Kasumi-1 (cell line): ENCODE data around the gene JOSD1.

ENCODE experiments used
- DNase-seq, 2 experiments: peaks; one replicate each; lab custom pipeline; 2025; lab: John Stamatoyannopoulos, UW

Gene JOSD1

GRCh38 chr22:38700789-38701628 is at the start of gene JOSD1:
TSS of gene JOSD1 (minus strand) at chr22:38700943. CDS start at chr22:38699987, 956 bp downstream.
- peak; percentile 72 to 85 for DNase-seq

- DNase-seq: no peak
Measured at GRCh38 chr22:38750104-38750503, 49.4 kb upstream of the JOSD1 start.

DNA sequence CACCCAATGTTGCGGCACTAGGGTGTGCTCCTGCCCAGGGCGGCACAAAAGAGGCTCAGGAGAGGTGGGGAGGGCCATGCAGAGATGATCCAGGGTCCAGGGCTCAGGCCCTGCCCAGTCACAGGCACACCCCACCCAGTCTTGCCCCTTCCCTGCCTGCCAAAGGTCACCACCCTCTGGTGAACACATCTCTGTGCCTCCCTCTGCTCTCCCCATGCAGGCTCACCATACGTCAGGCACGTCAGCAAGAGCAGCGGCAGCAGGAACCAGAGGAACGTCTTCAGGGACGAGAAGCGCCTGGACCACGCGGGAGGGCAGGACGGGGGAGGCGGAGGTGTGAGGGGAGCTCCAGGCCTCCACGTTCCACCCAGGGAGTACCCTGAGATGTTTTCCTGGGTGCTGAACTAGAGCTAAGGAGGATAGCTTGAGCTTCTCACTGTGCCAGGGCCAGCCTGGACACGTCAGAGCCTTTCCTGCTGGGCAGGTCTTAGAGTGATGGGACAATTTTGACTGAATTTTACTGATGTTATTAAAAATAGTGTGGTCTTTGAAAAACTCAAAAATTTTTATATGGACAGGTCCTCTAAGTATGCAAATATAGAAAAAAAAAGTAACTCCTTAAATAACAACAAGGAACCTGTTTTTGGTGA is 47.9 kb upstream of the JOSD1 start:
- DNase-seq: no peak

DNA sequence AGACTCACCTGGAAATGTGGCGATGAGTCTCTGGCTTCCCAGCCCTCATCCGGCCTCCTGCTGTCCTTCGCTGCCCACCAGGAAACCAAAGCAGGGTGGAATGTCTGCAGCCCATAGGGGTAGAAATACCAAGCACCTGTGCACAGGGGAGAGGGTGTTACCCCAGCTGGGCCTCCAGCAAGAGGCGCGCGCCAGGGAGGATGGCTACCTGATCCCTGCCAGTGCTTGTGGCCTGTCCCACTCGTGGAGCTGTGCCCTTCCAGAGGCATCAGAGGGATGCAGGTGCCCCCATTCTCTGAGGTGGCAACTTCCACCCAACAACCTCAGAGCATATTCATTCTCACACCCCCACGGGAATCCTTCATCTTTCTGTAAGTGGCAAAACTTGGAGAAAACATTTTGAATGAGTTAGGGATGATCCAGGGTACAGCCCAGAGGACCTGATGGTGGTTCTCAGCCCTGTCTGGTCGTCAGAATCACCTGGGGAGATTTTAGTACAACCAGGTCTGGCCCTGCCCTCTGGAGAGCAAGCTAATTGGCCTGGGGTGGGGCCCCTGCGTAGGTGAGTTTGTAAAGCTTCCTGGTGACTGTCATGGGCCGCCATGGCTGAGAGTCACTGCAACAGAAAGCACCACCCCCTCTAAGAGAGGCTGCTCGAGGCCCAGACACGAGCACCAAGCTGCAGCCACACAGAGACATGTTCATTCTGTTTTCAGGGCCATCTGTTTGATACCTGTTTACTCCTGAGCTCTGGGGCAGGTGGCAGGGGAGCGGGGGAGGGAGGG is 45.1 kb upstream of the JOSD1 start:
- no peak for DNase-seq

- DNase-seq: no peak
Measured at GRCh38 chr22:38744981-38745380, 44.2 kb upstream of the JOSD1 start.

DNA sequence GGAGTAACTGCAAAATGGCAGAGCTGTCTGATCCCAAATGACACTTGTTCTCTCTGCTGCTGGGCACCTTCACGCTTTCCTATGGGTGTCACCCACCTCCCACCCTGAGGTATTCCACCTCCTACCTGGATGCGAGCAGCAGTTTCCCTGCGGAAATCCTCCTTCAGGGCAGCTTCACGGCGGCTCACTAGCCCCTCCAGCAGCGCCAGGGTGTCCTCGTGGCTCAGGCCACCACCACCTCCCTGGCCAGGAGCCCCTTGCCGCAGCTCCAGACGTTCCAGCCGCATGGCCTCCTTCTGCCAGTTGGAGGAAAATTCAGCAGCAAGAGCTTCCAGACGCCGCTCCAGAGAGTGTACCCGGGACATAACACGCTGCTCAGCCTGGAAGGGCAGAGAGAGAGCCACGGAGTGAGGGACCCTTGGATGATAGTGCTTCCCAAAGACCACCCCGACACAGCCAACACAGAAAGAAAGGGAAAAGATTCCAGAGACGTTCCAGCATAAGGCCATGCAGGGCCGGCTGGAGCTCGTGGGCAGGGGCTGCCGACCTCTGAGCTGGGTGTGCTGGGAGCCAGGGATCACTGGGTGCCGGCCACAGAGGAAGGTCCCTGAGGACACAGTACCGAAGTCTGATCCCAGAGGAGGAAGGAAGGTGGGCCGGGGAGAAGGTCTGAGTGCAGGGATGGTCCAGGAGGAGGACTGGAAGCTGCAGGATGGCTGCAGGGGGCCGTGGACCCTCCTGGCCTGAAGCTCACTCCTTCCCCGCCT is 41.6 kb upstream of the JOSD1 start:
- DNase-seq: no peak

GRCh38 chr22:38741576-38741975 is 40.8 kb upstream of the JOSD1 start:
- DNase-seq: no peak

DNA sequence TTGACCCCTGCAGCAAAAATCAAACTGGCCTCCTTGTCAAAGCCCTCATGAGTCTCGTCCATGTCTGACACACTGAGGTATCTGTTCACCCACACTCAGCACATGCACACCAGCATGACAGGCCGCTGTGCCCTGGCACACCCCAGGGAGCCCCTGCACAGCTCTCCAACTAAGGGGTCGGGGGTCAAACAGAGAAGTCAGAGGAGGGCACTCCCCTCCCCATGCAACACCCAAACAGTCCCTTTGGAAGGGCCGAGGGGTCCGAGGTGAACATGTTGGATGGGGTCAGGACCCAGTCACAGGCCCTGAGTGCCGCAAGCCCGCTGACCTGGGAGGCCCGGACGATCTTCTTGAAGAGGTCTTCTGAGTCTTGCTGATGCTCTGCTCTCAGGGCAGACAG is 40.4 kb upstream of the JOSD1 start:
- no peak for DNase-seq

DNA sequence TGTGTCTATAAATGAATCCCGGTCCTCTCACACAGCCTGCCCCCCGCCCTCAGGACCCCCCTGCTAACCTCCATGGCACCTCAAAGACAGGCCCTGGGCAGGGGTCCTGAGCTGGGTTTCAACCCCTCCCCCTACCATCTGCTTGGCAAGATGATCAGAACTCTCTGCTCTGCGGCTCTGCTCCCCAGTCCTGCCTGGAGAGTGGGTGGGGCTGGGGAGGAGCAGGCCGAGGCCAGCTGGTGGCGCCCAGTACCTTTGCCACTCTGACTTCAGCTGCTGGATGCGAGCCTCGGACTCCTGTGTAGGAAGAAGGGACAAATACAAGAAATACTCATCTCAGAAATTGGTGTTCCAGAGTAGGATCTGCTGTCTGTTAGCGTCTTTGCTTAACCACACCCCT is 40.0 kb upstream of the JOSD1 start:
- no peak for DNase-seq

- DNase-seq: no peak
Measured at GRCh38 chr22:38740116-38740723, 39.5 kb upstream of the JOSD1 start.

DNA sequence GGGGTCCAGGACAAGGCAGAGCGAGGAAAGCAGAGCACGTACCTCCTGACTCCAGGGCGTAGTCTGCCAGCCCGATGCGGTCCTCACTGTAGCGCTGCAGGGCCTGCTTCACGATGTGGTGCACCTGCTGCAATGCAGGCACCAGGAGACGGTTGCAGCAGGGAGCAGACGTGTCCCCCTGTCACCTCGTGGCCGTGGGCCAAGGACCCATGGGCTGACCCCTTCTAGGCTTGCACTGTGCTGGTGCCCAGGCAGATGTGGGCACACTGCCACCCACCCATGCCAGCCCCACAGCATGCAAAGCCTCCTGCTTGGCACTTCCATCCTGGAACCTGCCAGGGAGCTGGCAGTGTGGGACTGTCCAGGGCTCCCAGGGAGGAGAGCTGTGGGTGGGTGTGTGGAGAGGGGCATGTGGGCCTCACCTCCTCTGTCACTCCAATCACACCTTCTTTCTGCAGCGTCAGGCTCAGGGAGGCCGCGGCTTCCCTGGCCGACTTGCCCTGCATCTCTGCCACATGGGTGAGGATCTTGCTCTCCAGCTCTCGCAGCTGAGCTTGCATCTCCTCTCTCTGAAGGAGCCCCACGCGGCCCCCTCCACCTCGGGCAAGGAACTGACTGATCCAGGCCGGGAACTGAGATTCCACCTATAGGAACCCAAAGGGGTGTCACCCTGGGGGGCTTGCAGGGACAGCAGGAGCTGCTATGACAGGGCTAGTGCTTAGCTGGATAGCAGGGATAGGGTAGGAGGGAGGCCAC is 38.7 kb upstream of the JOSD1 start:
- DNase-seq: no peak

- DNase-seq: no peak
Measured at GRCh38 chr22:38738475-38739070, 37.8 kb upstream of the JOSD1 start.

DNA sequence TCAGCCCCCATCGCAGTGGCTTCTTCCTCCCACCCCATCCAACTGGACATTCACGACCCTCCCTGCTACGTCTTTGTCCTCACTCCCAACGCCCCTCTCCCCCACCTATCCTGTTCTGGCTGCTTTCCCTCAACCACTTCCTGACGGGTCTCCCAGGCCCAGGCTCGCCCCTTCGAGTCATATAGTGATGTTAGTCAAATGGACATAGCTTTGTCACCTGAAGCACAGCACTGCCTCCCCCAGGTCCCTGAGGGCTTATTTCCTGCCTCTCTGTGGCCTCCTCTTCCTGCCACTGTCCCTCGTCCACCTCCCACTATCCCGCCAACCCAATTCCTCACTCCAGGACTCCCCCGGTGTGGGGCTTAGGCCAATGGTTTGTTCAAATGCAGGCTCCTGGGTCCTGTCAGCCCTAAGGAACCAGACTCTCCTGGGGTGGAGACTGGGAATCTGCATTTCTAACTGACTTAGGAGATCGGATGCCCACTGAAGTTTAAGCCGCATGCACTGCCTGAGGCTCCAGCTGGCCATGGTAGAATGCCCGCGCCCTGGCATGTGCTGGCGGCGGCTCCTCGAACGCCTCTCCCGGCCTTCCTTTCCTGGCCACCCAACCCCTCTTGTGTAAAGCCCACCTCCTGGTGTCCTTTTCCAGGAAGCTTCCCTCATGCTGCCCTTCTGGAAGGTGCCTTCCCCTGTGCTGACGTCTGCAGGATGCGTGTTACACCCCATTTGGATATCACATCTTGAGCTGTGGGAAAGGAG is 36.7 kb upstream of the JOSD1 start:
- no peak for DNase-seq

DNA sequence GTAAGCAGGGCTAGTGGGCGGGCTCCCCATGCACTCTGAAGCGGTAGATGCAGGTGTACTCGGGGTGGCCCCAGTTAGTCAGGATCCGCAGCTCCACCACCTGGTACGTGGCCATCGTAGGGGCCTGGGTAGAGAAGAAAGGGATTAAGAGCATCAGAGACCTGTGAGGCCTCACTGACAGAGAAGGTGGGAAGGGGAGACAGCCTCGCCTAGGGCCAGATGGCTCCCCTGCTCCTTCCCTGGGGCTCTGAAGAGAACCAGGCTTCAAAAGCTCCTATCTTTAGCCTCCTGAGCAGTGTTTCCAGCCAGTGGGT is 35.5 kb upstream of the JOSD1 start:
- DNase-seq: no peak

- no peak for DNase-seq
Measured at GRCh38 chr22:38735465-38736256, 34.9 kb upstream of the JOSD1 start.

DNA sequence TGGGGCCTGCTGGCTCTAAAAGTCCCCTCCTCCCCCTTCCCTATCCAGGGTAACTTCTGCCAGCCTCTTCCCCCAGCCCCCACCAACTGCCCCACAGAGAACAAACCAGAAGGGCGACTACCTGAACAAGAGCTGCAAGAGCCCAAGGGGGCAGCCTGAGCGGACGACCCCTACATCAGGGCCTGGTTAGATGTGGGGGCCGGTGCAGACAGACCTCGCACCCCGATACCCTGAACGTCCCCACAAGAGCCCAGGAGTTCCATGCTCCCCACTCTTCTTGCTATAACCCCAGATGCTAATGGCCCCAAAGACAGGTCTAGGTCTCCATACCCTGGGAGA is 34.4 kb upstream of the JOSD1 start:
- no peak for DNase-seq

GRCh38 chr22:38734421-38735100 is 33.8 kb upstream of the JOSD1 start:
- DNase-seq: no peak

DNA sequence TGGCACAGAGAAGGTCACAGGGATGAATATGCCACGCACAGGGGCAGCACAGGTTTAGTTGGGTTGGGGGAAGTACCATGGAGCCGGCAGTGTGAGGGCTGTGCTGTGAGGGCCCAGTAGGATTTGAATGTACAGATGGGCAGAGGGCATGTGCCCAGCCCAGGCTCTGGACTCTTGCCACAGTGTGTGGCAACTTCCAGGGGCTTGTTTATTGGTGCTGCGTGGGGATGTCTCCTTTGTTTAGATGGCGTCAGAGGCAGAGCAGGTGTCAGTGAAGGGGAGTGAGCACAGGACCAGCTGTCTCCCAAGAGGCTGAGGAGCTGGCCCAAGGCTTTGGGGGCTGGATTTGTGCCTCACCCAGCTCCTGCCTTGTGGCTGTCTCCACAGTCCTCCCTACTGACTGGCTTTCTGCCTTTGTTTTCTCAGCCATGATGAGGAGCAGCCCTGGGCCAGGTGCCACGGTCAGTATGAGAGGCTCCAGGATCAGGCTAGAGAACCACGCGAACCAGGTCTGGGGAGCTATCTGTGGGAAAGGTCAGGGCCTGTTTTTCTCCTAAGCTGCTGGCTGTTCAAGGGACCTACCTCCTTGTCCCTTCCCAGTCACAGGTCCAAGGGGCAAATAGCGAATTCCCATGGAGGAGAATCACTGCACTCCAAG is 33.1 kb upstream of the JOSD1 start:
- DNase-seq: no peak
